Endothelial cell of umbilical vein (primary cell): ENCODE measurements around the gene RALGPS2. TPM values are rescaled to one million over a fixed set of nuclear protein-coding genes. Genes with fewer than 3 reads are reported as not detected.
"Not testable (repeated sequence)": the region's sequence is repeated elsewhere in the genome, so short reads cannot be mapped to it uniquely, and the experiment has no call there.

ENCODE experiments used
- BruUV-seq: library from RNA; stranded (reverse); fragments of 400-500 nt; replicated peaks from 2 replicates; lab custom pipeline; 2021; lab: Mats Ljungman, UMichigan
- CTCF ChIA-PET: fragments of 300-600, 350-600 bp; sonication (Branson Sonifier 250); formaldehyde crosslinking; loops from one replicate; lab custom pipeline; 2021; ENCODE audit warnings: antibody characterized with exemption, inconsistent platforms; lab: Charles Lee
- POLR2A ChIA-PET: fragments of 300-600, 350-600 bp; sonication (Branson Sonifier 250); formaldehyde crosslinking; loops from one replicate; lab custom pipeline; 2021; ENCODE audit warnings: antibody characterized with exemption, inconsistent platforms; lab: Charles Lee
- DNase-seq: peaks from one replicate; pipeline ENCODE4 v3.0.0-alpha.2; 2011; ENCODE audit warnings: low read depth, low spot score
- FAIRE-seq: peaks from 2 replicates; lab custom pipeline; 2011; peaks lifted over from hg19 to GRCh38; lab: Jason Lieb, UNC
- H2AFZ ChIP-seq: 2 replicates; pipeline ENCODE4 v1.6.0; 2012; ENCODE audit warnings: low read depth, low read length, control low read depth, inconsistent platforms
- H3K27ac ChIP-seq: 2 replicates; pipeline ENCODE4 v1.5.1; 2011; ENCODE audit warnings: low read depth, mild to moderate bottlenecking, control low read depth, low read length, moderate library complexity; ENCODE audit not compliant: insufficient read depth
- H3K27me3 ChIP-seq, 2 experiments: 2 replicates each; pipeline versions ENCODE4 v1.6.0 to v1.6.1; 2011; ENCODE audit warnings: low read length in 2 of 2, mixed read lengths in 1 of 2; ENCODE audit not compliant: control insufficient read depth in 2 of 2, insufficient read depth in 2 of 2
- H3K36me3 ChIP-seq, 2 experiments: 2 replicates in 1 of 2; 3 replicates in 1 of 2; pipeline ENCODE4 v1.5.1; 2011; ENCODE audit warnings: low read length in 2 of 2, mild to moderate bottlenecking in 1 of 2, moderate library complexity in 1 of 2; ENCODE audit not compliant: control insufficient read depth in 2 of 2, insufficient read depth in 2 of 2; ENCODE audit errors: extremely low read depth in 1 of 2
- H3K4me1 ChIP-seq: 3 replicates; pipeline ENCODE4 v1.5.1; 2011; ENCODE audit warnings: mild to moderate bottlenecking, low read length; ENCODE audit not compliant: control insufficient read depth, insufficient read depth; ENCODE audit errors: extremely low read depth
- H3K4me2 ChIP-seq: 2 replicates; pipeline ENCODE4 v1.6.1; 2011; ENCODE audit warnings: low read length, control low read depth, mixed read lengths; ENCODE audit not compliant: insufficient read depth
- H3K4me3 ChIP-seq, 3 experiments: fragments of 200-600 bp in 1 of 3; sonication (generic), shearing (Covaris generic) in 1 of 3; replicated peaks in 1 of 3; 2 replicates each; pipeline ENCODE4 v1.5.1; 2011 to 2016; ENCODE audit warnings: control low read depth in 3 of 3, low read length in 3 of 3, mild to moderate bottlenecking in 2 of 3, inconsistent platforms in 1 of 3, low read depth in 1 of 3, moderate library complexity in 1 of 3; ENCODE audit not compliant: insufficient read depth in 1 of 3
- H3K79me2 ChIP-seq: 2 replicates; pipeline ENCODE4 v1.6.0; 2012; ENCODE audit warnings: low read length, inconsistent platforms; ENCODE audit not compliant: control insufficient read depth, insufficient read depth
- H3K9ac ChIP-seq: replicated peaks from 2 replicates; pipeline ENCODE3; 2011; ENCODE audit warnings: low read length, control low read depth; ENCODE audit not compliant: insufficient read depth; ENCODE audit errors: extremely low read depth
- H3K9me1 ChIP-seq: replicated peaks from 3 replicates; pipeline ENCODE4 v1.6.0; 2011; ENCODE audit warnings: mild to moderate bottlenecking, low read length; ENCODE audit not compliant: control insufficient read depth, insufficient read depth; ENCODE audit errors: extremely low read depth
- H3K9me3 ChIP-seq: replicated peaks from 2 replicates; pipeline ENCODE4 v1.5.1; 2012; ENCODE audit warnings: low read length, inconsistent platforms; ENCODE audit not compliant: control insufficient read depth, insufficient read depth
- H4K20me1 ChIP-seq: replicated peaks from 2 replicates; pipeline ENCODE3; 2011; ENCODE audit warnings: mild to moderate bottlenecking, low read length; ENCODE audit not compliant: control insufficient read depth, insufficient read depth; ENCODE audit errors: extremely low read depth
- EZH2 ChIP-seq: IDR thresholded peaks from 2 replicates; pipeline ENCODE4 v1.6.1; 2012; ENCODE audit warnings: borderline replicate concordance, low read depth, mild to moderate bottlenecking, moderate library complexity, low read length, inconsistent platforms; ENCODE audit not compliant: severe bottlenecking
- dilution Hi-C: fragments of 300-500 bp; cut with MboI; formaldehyde crosslinking; loops from one replicate; pipeline ENCODE4 v1.15.0; 2019; ENCODE audit warnings: low sequenced_read_pairs; ENCODE audit not compliant: extremely low pct_ligation_motif_present
- intact Hi-C: fragments of 100-400 bp; cut with micrococcal nuclease; formaldehyde crosslinking; loops from one replicate; pipeline ENCODE4 v1.10.0; 2022
- polyA plus RNA-seq, 4 experiments: library from polyadenylated mRNA; depleted of rRNA in 3 of 4; stranded (reverse) in 3 of 4; unstranded in 1 of 4; fragments of >200 nt; gene quantifications; 2 replicates each; pipeline versions ENCODE4 v1.2.1 to v1.2.3, GENCODE V29; 2011 to 2012; ENCODE audit warnings: missing spikeins in 1 of 4
- total RNA-seq: library from RNA; stranded (reverse); gene quantifications from 2 replicates; pipeline ENCODE4 v1.2.3, GENCODE V29; 2021

Gene RALGPS2
- total and polyA plus RNA-seq, 2 donors (not counting 3 experiments of a cell fraction or from before 2014, with no cell fraction given): 4.6 to 27.7 TPM

DNA sequence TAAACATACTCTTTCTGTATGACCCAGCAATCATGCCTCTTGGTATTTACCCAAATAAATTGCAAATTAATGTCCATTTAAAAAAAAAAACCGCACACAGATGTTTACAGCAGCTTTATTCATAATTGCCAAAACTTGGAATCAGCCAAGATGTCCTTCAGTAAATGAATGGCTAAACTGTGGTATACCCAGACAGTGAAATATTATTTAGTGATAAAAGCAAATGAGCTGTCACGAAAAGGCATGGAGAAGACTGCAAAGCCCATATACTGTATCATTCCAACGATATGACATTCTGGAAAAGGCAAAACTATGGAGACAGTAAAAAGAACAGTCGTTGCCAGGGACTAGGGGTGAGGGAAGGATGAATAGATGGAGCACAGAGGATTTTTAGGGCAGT lies 223.6 kb downstream of the RALGPS2 start:
- FAIRE-seq (no peak), DNase-seq (no peak)
- Histone ChIP-seq H4K20me1 (no peaks in the 10 kb centered on the region), H3K79me2 (no peaks in the 10 kb centered on the region), H3K9me1 (no peaks in the 10 kb centered on the region), H2AFZ (no peak overlapping the region), H3K4me1 (no peaks in the 10 kb centered on the region), H3K27ac (no peak overlapping the region), H3K9me3 (no peaks in the 10 kb centered on the region), H3K27me3 (peaks cover 3 to 7% of the 10 kb centered on the region in 2 experiments), H3K36me3 (no peaks in the 10 kb centered on the region), H3K9ac (no peak overlapping the region), H3K4me2 (no peak overlapping the region), H3K4me3 (no peak overlapping the region)
- intact Hi-C loops (no loop called here), dilution Hi-C loops (no loop called here)
- no peak for TF ChIP-seq EZH2
- ChIA-PET CTCF (no interaction called here), POLR2A (no interaction called here)
- no TSS peak for BruUV-seq

DNA sequence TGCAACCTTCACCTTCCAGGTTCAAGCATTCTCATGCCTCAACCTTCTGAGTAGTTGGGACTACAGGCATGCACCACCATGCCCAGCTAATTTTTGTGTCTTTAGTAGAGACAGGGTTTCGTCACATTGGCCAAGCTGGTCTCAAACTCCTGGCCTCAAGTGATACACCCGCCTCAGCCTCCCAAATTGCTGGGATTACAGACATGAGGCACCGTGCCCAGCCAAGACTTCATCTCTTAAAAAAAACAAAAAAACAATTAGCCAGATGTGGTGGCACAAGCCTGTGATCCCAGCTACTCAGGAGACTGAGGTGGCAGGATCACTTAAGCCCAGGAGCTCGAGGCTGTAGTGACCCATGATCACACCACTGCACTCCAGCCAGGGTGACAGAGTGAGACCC lies 224.8 kb downstream of the RALGPS2 start:
- H2AFZ ChIP-seq, H4K20me1 ChIP-seq, H3K4me2 ChIP-seq, H3K27me3 ChIP-seq, POLR2A ChIA-PET, H3K4me1 ChIP-seq, DNase-seq, FAIRE-seq, H3K4me3 ChIP-seq, intact Hi-C loops, H3K36me3 ChIP-seq, BruUV-seq, H3K27ac ChIP-seq, H3K9ac ChIP-seq, H3K79me2 ChIP-seq, dilution Hi-C loops, H3K9me3 ChIP-seq, H3K9me1 ChIP-seq: not testable (repeated sequence)
- CTCF ChIA-PET: interaction anchor here (1.4 kb wide), 1 partner anchor 13 kb away, joined by 3 read pairs; no protein-coding TSS in a partner anchor
